ENCODE measurements around the gene GOLGA6L22. TPM values are rescaled to one million over a fixed set of nuclear protein-coding genes. Genes with fewer than 3 reads are reported as not detected.

The GOLGA6L22 gene
- not detected in 2 replicates for total RNA-seq

GRCh38 chr15:22458603-22459002, at the start of gene GOLGA6L22:
Gene GOLGA6L22, plus strand, starts transcription at chr15:22458903. Its CDS starts 91 bp downstream, at chr15:22458994.

